IPS DF 4.7 (cell line): ENCODE results near the gene TNFRSF1B.

Experiments used
- DNase-seq: peaks from one replicate; pipeline ENCODE4 v3.0.0-alpha.2; 2013; ENCODE audit warnings: low spot score; ENCODE audit errors: extremely low read depth

The TNFRSF1B gene

DNA sequence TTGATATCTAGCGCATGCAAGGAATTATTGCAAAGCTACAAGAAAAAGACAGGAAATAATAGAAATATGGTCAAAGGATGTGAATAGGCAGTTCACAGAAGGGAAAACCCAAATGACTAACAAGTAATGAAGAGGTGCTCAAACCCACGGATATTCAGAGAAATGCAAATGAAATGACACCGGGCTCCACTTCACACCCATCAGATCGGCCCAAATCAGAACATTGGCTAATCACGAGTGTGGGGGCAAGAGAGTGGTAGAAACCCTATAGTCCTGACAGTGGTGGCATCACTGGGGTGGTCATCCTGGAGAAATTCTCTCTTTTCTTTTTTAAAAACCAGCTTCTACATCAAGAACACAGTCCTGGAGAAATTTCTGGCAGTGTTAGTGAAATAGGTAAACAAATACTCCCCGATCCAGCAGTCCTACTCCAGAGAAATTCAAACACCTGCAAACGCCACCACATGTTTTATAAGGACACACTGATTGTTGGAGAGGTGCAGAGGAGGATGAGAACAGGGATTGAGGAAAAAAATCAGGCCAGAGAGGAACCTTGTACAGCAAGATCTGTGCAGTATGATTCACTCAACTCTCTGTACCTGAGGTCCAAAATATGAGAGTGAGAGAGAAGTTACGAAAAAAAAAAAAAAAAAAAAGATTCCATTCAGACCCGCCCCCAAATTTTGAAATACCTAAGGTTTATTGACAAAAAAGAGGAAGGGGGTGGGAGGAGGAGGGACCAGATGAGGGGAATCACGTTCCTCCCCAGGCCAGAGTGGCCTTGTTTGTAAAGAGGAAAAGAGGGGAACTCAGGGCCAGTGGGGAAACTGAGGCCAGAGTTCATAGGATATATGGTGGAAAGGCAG is 9.2 kb upstream of the TNFRSF1B start:
- no peak for DNase-seq

DNA sequence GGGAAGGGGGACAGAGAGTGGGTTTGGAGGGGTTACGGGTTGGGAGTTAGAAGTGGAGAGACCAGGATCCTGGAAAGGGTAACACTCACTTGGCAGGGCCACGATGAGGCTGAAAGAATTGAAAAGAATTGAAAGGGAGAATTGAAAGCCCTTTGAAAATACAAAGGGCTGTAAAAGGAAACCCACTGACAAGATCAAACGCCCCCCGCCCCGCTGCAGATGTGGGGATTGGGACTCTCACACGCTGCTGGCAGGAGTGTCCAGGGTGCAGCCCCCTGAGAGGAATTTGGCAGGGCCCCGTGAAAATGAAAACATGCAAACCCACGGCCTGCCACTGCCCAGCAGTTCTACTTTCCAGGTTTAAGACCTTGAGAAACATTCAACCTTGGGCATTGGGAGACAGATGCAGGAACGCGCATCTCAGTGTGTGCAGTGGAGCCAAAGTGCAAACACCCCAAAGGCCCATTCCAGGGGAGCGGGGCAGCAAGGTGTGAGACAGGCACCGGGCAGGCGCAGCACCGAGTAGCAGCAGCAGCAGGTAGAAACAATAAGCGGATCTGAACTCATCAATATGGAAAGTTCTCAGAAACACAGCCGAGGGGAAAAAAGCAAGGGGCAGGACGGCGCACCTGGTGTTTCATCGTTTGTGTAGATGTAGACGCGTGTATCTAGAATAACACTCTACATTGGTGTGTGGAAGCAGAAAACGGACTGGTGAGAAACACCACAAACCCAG is 8.3 kb upstream of the TNFRSF1B start:
- no peak for DNase-seq

DNA sequence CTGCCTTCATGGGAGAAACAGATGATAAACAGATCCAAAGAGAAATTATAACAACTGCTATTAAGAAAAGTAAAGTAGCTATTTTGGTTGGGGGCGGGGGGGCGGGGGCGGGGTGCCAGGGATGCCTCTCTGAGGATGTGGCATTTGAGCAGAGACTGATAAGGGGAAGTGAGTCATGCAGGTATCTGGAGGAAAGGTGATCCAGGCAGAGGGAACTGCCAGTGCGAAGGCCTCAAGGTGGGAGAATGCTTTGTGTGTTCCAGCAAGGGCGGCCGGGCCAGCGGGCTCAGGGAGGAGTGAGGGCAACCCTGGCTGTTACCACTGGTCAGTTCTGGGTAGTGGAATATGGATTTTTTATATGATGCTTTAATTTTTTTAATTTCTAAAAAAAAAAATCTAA is 7.0 kb upstream of the TNFRSF1B start:
- no peak for DNase-seq

DNA sequence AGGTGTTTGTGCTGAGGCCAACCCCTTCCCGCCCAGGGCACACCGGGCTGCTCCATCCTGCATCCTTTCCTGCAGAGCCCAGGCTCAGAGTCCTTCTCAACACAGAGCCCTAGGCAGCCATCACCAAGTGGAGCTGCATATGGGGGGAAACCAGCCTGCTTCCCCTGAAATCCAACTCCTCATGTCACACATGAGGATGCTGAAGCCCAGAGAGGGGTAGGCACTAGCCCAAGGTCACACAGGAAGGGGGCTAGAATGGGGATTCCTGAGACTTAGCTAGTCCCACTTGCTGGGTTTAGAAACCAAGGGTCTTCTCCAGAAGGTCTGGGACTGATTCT is 5.5 kb upstream of the TNFRSF1B start:
- DNase-seq: no peak

DNA sequence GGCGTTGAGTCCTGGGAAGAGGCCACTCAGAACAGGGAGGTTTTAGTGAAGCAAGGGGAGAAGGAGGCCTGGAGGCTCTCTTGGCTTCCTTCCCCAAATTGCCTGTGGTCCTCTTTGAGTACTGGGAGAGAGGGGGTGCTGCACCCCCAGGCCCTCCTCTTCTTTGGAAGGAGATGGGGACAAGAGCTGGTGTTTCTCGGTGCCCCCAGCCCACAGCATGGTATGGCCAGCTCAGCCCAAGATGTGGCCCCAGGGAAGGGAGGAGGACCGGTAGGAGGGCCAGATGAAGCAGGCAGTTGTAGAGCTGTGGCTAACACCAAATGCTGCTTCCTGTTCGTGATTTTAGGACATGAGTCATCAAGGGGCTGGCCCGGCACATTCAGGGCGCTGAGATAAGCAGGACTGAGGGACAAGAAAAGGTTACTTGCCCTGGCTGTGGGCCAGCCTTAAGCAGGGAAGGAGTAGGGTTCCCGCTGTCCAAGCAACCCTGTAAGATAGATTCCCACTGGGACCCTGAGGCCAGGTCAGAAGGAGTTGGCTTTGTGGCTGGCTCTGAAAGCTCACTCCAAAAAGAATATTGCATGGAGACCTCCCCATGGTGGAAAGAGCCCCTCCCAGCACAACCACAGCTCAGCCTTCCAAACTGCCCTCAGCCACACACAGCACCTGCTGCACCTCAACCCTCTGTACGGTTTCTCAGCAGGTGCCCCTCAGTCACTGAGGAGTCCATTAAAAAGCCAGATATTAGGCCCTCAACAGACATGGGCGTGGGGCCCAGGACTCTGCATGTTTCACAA is 4.9 kb upstream of the TNFRSF1B start:
- DNase-seq: no peak

DNA sequence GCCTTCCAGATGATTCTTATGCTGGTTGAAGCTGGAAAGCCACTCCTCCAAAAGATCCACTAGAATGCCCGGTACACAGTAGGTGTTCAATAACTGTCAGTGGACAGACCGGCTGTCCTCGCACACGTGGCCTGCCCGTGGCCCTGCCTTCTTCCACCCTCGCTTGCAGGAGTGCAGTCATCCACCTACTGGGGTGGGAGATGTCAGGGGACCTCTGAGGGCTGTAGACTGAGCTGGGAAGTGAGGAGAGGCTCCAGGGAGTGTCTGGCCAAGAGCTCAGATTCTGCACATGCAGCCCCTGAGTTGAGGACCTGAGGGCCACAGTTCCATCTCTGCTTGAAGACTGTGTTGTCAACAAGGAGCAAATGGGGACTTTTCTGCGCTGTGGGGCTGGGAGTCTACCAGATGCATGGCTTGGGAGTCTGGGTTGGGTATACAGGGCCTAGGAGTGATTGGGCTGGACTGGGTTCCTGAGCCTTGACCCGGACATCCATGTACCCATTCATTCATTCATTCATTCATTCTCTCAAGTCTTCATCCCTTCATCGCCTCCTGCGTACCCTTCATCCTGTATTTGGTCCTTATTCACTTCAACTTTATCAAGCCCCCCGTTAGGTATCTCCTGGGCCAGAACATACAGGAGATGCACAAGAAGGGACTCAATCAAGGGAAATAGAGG is 4.2 kb upstream of the TNFRSF1B start:
- DNase-seq: no peak

- DNase-seq: no peak
Measured at GRCh38 chr1:12163210-12163609, 3.6 kb upstream of the TNFRSF1B start.

DNA sequence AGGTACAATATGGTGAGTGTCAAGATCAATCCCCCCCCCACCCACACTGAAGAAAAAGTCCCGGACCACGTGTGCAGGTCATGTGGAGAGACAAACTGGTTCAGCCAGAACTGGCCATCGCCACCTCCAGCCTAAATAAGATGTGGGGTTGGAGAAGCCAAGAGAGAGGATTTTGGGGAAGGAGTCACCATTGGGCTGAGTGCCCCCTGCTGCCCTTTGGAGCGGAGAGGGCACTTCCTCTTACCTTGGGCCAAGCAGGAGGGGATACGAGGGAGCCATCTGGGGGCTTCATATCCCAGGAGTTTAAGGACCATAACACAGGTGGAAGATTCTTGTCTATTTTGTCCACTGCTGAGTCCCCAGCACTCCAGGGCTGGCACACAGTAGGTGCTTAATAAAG is 2.6 kb upstream of the TNFRSF1B start:
- DNase-seq: no peak

DNA sequence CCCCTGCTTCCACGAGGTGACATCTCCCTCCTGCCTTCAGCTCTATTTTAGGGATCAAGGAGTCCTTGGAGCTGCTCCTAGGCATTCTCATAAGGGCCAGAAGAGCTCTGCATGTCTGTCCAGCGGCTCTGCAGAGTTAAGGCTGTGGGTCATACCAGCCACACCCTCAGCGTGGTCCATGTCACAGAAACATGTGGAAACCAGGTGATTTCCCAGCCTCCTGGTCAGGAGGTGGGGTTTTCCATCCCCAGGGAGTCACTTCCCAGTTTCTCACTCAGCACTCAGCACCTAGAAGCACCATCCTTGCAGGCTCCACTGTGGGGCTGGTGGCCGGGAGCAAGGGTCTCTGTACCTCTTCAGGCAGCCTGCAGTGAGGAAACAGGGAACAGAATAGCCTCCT is 1.4 kb upstream of the TNFRSF1B start:
- DNase-seq: no peak

- DNase-seq: no peak
Measured at GRCh38 chr1:12167493-12168429, 970 bp downstream of the TNFRSF1B start.

- no peak for DNase-seq
Measured at GRCh38 chr1:12168451-12169160, 1.8 kb downstream of the TNFRSF1B start.

DNA sequence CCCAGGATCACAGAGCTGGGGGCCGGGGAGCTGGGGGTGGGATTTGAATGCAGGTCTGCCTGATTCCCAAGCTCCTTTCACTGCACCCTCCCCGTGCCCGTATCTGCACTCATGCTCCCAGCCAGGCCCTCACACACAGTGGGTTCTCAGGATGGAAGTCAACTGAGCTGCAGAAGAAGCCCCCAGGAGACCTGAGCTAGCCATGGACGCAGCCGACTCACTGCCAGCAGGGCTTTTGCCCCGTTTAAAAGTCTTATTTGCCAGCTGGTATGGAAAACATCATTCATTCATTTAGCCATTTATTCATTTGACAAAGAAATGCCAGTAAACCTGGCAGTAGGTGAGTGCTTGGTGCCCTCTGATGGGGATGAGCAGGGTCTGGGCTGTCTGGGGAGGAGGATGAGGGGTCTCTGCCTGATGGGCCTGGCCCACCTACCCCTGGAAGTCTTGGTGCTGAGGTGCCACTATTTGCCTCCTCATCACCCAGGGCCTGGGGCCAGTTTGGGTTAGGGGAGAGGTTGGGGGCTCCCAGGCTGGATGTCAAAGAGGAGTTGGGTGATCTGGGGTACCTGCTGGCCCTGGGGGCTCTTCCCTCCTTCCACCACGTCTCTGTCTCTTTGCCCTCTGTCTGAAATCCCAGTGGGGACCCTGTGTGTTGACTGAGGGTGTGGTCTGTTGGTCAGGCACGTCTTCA is 2.8 kb downstream of the TNFRSF1B start:
- DNase-seq: no peak

GRCh38 chr1:12170263-12170671 is 3.5 kb downstream of the TNFRSF1B start:
- no peak for DNase-seq

DNA sequence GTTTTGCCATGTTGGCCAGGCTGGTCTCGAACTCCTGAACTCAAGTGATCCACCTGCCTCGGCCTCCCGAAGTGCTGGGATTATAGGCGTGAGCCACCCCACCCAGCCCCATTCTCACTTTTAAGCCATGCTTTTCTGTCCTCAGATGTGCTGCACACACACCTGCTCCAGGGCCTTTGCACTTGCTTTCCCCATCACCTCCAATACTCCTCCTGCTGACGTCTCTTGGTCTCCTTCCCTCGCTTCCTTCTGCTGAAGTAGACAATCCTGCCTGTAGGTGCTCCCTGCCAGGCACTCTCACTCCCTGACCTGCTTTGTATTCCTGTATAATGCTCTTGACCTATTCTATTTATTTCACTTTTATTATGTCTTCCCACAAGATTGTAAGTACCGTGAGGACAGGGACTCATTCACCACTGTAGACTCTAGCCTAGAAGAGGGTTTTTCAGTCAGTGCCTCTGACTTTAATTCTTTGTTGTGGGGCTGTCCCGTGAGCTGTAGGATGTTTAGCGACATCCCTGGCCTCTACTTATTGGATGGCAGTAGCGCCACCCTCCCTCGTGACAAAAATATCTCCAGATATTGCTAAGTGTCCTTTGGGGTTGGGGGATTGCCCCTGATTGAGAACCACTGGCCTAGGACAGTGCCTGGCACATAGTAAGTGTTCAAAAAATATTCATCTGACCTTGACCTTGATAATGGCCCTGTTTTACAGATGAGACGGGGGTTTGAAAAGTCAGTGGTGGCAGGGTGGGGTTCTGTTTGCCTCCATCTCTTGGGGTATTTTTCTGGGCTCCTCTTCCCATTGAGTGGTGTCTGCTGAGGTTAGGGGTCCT is 4.6 kb downstream of the TNFRSF1B start:
- no peak for DNase-seq

GRCh38 chr1:12172042-12172851 is 5.5 kb downstream of the TNFRSF1B start:
- no peak for DNase-seq

- no peak for DNase-seq
Measured at GRCh38 chr1:12173041-12173509, 6.3 kb downstream of the TNFRSF1B start.

DNA sequence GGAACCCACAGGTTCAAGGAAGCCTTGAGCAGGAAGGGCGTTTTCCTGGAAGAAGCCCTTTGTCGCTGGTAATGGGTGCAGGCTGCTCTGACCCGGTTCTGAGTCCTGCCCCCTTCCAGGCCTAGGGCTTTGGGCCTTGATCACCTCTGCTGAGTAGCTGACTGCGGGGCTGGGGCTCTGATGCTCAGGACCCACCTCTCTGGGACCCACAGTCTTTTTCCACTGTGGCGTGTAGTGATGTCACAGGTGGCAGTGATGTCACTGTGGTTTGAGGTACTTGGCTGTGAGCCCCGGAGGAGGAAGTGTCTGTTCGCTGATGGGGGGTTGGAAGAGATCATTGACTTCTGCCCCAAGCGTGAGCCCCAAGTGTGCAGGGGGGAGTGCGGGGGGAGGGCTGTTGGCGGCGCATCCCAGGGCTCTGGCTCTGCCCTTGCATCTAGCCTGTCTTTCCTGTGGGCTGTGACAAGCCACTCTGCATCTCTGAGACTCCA is 6.9 kb downstream of the TNFRSF1B start:
- DNase-seq: no peak
